ENCODE data around the gene GALNT18. TPM values are rescaled to one million over a fixed set of nuclear protein-coding genes. Genes with fewer than 3 reads are reported as not detected.

GALNT18 gene
- total and polyA plus RNA-seq, 8 donors = 16.4 to 42.6 (median 23.0) TPM

GRCh38 chr11:11514246-11514645 is 107.6 kb downstream of the GALNT18 start:
- no peak overlapping the region for H3K4me3 ChIP-seq
- H3K9me3 ChIP-seq = no peaks in the 10 kb centered on the region
- TF ChIP-seq CTCF (IDR thresholded peaks at IDR 0.05) = no peak
- intact Hi-C loops (cut with DNase I) = no loop called here
- ATAC-seq (no peak), DNase-seq (no peak)
- H3K36me3 ChIP-seq = no peaks in the 10 kb centered on the region
- no peak overlapping the region for H3K27ac ChIP-seq
- peaks cover 0 to 3% of the 10 kb centered on the region in 2 donors for H3K4me1 ChIP-seq
- no peaks in the 10 kb centered on the region for H3K27me3 ChIP-seq

GRCh38 chr11:11513422-11513821 is 108.4 kb downstream of the GALNT18 start:
- ATAC-seq (no peak), DNase-seq (no peak)
- Histone ChIP-seq H3K4me1 (peaks cover 0 to 3% of the 10 kb centered on the region in 2 donors), H3K36me3 (no peaks in the 10 kb centered on the region), H3K9me3 (no peaks in the 10 kb centered on the region), H3K4me3 (no peak overlapping the region), H3K27me3 (no peaks in the 10 kb centered on the region), H3K27ac (no peak overlapping the region)
- intact Hi-C loops (cut with DNase I) = no loop called here
- TF ChIP-seq CTCF (IDR thresholded peaks at IDR 0.05) = no peak

- H3K4me1 ChIP-seq = peaks cover 0 to 3% of the 10 kb centered on the region in 2 donors
- H3K36me3 ChIP-seq = no peaks in the 10 kb centered on the region
- TF ChIP-seq CTCF (IDR thresholded peaks at IDR 0.05) = no peak
- no peak for DNase-seq
- no peak for ATAC-seq
- no peak overlapping the region for H3K4me3 ChIP-seq
- H3K27me3 ChIP-seq = no peaks in the 10 kb centered on the region
- intact Hi-C loops (cut with DNase I) = no loop called here
- no peaks in the 10 kb centered on the region for H3K9me3 ChIP-seq
- no peak overlapping the region for H3K27ac ChIP-seq
These were observed 108.9 kb downstream of the GALNT18 start for GRCh38 chr11:11512929-11513328.

GRCh38 chr11:11512502-11512901 is 109.3 kb downstream of the GALNT18 start:
- H3K36me3 ChIP-seq = no peaks in the 10 kb centered on the region
- intact Hi-C loops (cut with DNase I) = no loop called here
- H3K27me3 ChIP-seq = no peaks in the 10 kb centered on the region
- no peak overlapping the region for H3K4me3 ChIP-seq
- H3K9me3 ChIP-seq = no peaks in the 10 kb centered on the region
- TF ChIP-seq CTCF (IDR thresholded peaks at IDR 0.05) = no peak
- no peak for ATAC-seq
- no peak overlapping the region for H3K27ac ChIP-seq
- no peak for DNase-seq
- H3K4me1 ChIP-seq = peaks cover 0 to 3% of the 10 kb centered on the region in 2 donors

- H3K27ac ChIP-seq = no peak overlapping the region
- intact Hi-C loops (cut with DNase I) = no loop called here
- H3K4me3 ChIP-seq = no peak overlapping the region
- H3K36me3 ChIP-seq = no peaks in the 10 kb centered on the region
- TF ChIP-seq CTCF (IDR thresholded peaks at IDR 0.05) = no peak
- DNase-seq (no peak), ATAC-seq (no peak)
- H3K27me3 ChIP-seq = no peaks in the 10 kb centered on the region
- H3K4me1 ChIP-seq = peaks cover 0 to 3% of the 10 kb centered on the region in 2 donors
- H3K9me3 ChIP-seq = no peaks in the 10 kb centered on the region
These were observed 109.7 kb downstream of the GALNT18 start for GRCh38 chr11:11512090-11512489.
